IMR-90 (cell line): ENCODE data around the gene DLX1. TPM values are rescaled to one million over a fixed set of nuclear protein-coding genes. Genes with fewer than 3 reads are reported as not detected.

ENCODE experiments used
- ATAC-seq: fragments of 200-7000 bp; cut with Tn5 transposase; 2 replicates; pipeline ENCODE4 v1.9.1; 2020; ENCODE audit warnings: low read depth, mild to moderate bottlenecking, moderate library complexity
- BruUV-seq: library from RNA; stranded (reverse); fragments of 400-500 nt; replicated peaks from 2 replicates; lab custom pipeline; 2021; lab: Mats Ljungman, UMichigan
- CTCF ChIA-PET: fragments of 300-600 bp; formaldehyde crosslinking; extraction: SDS; loops from one replicate; lab custom pipeline; 2021; ENCODE audit warnings: antibody characterized with exemption; lab: Yijun Ruan, JAX
- POLR2A ChIA-PET: fragments of 300-600 bp; sonication (Branson Sonifier 250); formaldehyde crosslinking; loops from one replicate; lab custom pipeline; 2022; ENCODE audit warnings: antibody characterized with exemption; ENCODE audit not compliant: unreplicated experiment; lab: Charles Lee
- DNase-seq: peaks from one replicate; pipeline ENCODE4 v3.0.0; 2013
- H2AFZ ChIP-seq: replicated peaks from 2 replicates; pipeline ENCODE3; 2013; ENCODE audit warnings: low read length, mild to moderate bottlenecking; ENCODE audit not compliant: poor library complexity
- H2AK5ac ChIP-seq: 2 replicates; pipeline ENCODE4 v1.6.1; 2013; ENCODE audit warnings: low read depth, low read length, inconsistent platforms
- H2AK9ac ChIP-seq: replicated peaks from 2 replicates; pipeline ENCODE3; 2013; ENCODE audit warnings: mild to moderate bottlenecking, low read depth, low read length, moderate library complexity; ENCODE audit not compliant: poor library complexity
- H2BK120ac ChIP-seq: 2 replicates; pipeline ENCODE4 v1.6.1; 2013; ENCODE audit warnings: low read depth, low read length, inconsistent platforms
- H2BK15ac ChIP-seq: 3 replicates; pipeline ENCODE4 v1.6.1; 2013; ENCODE audit warnings: low read depth, low read length, inconsistent platforms
- H2BK20ac ChIP-seq: 2 replicates; pipeline ENCODE4 v1.6.1; 2013; ENCODE audit warnings: low read depth, mild to moderate bottlenecking, inconsistent platforms, low read length, moderate library complexity
- H2BK5ac ChIP-seq: 2 replicates; pipeline ENCODE4 v1.6.1; 2013; ENCODE audit warnings: mild to moderate bottlenecking, low read depth, low read length, inconsistent platforms; ENCODE audit not compliant: poor library complexity, severe bottlenecking
- H3K14ac ChIP-seq: replicated peaks from 2 replicates; pipeline ENCODE4 v1.6.1; 2013; ENCODE audit warnings: low read depth, low read length, inconsistent platforms
- H3K18ac ChIP-seq: 2 replicates; pipeline ENCODE4 v1.6.1; 2013; ENCODE audit warnings: low read depth, low read length, control low read depth
- H3K23ac ChIP-seq: 2 replicates; pipeline ENCODE4 v1.6.1; 2013; ENCODE audit warnings: low read depth, low read length, inconsistent platforms
- H3K27ac ChIP-seq: 2 replicates; pipeline ENCODE4 v1.5.1; 2013; ENCODE audit warnings: mild to moderate bottlenecking, control low read depth, low read length; ENCODE audit not compliant: insufficient read depth
- H3K27me3 ChIP-seq: 2 replicates; pipeline ENCODE4 v1.6.1; 2013; ENCODE audit warnings: low read length; ENCODE audit not compliant: control insufficient read depth, insufficient read depth
- H3K36me3 ChIP-seq: 2 replicates; pipeline ENCODE4 v1.6.1; 2013; ENCODE audit warnings: low read length, mixed read lengths; ENCODE audit not compliant: control insufficient read depth, insufficient read depth
- H3K4ac ChIP-seq: 2 replicates; pipeline ENCODE4 v1.6.1; 2013; ENCODE audit warnings: low read depth, low read length, inconsistent platforms
- H3K4me1 ChIP-seq: 2 replicates; pipeline ENCODE4 v1.6.1; 2013; ENCODE audit warnings: low read length, mixed read lengths; ENCODE audit not compliant: control insufficient read depth, insufficient read depth
- H3K4me2 ChIP-seq: 2 replicates; pipeline ENCODE4 v1.6.1; 2013; ENCODE audit warnings: low read depth, mild to moderate bottlenecking, control low read depth, low read length, moderate library complexity
- H3K4me3 ChIP-seq: 2 replicates; pipeline ENCODE4 v1.5.1; 2013; ENCODE audit warnings: low read depth, mild to moderate bottlenecking, control low read depth, low read length, moderate library complexity; ENCODE audit not compliant: insufficient read depth
- H3K56ac ChIP-seq: 2 replicates; pipeline ENCODE4 v1.6.1; 2013; ENCODE audit warnings: low read length, inconsistent platforms; ENCODE audit not compliant: insufficient read depth; ENCODE audit errors: extremely low read depth
- H3K79me1 ChIP-seq, 2 experiments: 2 replicates each; pipeline ENCODE4 v1.6.1; 2013; ENCODE audit warnings: low read length in 2 of 2, inconsistent platforms in 1 of 2, low read depth in 1 of 2
- H3K9ac ChIP-seq: 2 replicates; pipeline ENCODE4 v1.6.1; 2013; ENCODE audit warnings: low read depth, low read length, control low read depth
- H3K9me1 ChIP-seq: 2 replicates; pipeline ENCODE4 v1.6.1; 2013; ENCODE audit warnings: low read length, inconsistent platforms; ENCODE audit not compliant: insufficient read depth
- H3K9me3 ChIP-seq: 2 replicates; pipeline ENCODE4 v1.6.1; 2013; ENCODE audit warnings: low read length; ENCODE audit not compliant: control insufficient read depth, insufficient read depth
- H4K20me1 ChIP-seq: 2 replicates; pipeline ENCODE4 v1.6.1; 2013; ENCODE audit warnings: low read length, inconsistent platforms; ENCODE audit not compliant: insufficient read depth
- H4K5ac ChIP-seq: 2 replicates; pipeline ENCODE4 v1.6.1; 2013; ENCODE audit warnings: mild to moderate bottlenecking, low read depth, low read length, control low read depth
- H4K8ac ChIP-seq, 2 experiments: 2 replicates each; pipeline ENCODE4 v1.6.1; 2013; ENCODE audit warnings: low read depth in 2 of 2, low read length in 2 of 2, control low read depth in 1 of 2, inconsistent platforms in 1 of 2
- H4K91ac ChIP-seq: 2 replicates; pipeline ENCODE4 v1.6.1; 2013; ENCODE audit warnings: low read depth, low read length, inconsistent platforms; ENCODE audit not compliant: insufficient read depth
- BHLHE40 ChIP-seq: fragments of 150-350 bp; IDR thresholded peaks from 2 replicates; pipeline ENCODE4 v1.6.1; 2016; ENCODE audit warnings: mild to moderate bottlenecking, low read depth, low read length
- CEBPB ChIP-seq: IDR thresholded peaks from 2 replicates; pipeline ENCODE4 v1.6.1; 2012; ENCODE audit warnings: low read depth, low read length, improper control_type of control experiment
- CHD1 ChIP-seq: IDR thresholded peaks from 2 replicates; pipeline ENCODE4 v1.6.1; 2012; ENCODE audit warnings: low read depth, low read length, improper control_type of control experiment
- CTCF ChIP-seq: conservative IDR thresholded peaks from 2 replicates; pipeline ENCODE4 v1.5.1; 2012; ENCODE audit warnings: mild to moderate bottlenecking, low read depth, low read length, improper control_type of control experiment
- ELK1 ChIP-seq: fragments of 150-350 bp; IDR thresholded peaks from 2 replicates; pipeline ENCODE4 v1.6.1; 2016; ENCODE audit warnings: low read depth, mild to moderate bottlenecking, low read length, moderate library complexity, borderline replicate concordance
- FOS ChIP-seq: fragments of 150-350 bp; IDR thresholded peaks from 2 replicates; pipeline ENCODE4 v1.6.1; 2016; ENCODE audit warnings: low read depth, low read length
- MAFK ChIP-seq: IDR thresholded peaks from 2 replicates; pipeline ENCODE4 v1.6.1; 2012; ENCODE audit warnings: low read depth, low read length, improper control_type of control experiment
- MAZ ChIP-seq: IDR thresholded peaks from 2 replicates; pipeline ENCODE4 v1.6.1; 2012; ENCODE audit warnings: low read depth, mild to moderate bottlenecking, low read length, improper control_type of control experiment, moderate library complexity, borderline replicate concordance
- MXI1 ChIP-seq: IDR thresholded peaks from 2 replicates; pipeline ENCODE4 v1.6.1; 2012; ENCODE audit warnings: low read depth, mild to moderate bottlenecking, low read length, moderate library complexity, borderline replicate concordance
- NFE2L2 ChIP-seq: fragments of 150-350 bp; IDR thresholded peaks from 2 replicates; pipeline ENCODE4 v1.6.1; 2016; ENCODE audit warnings: low read depth, mild to moderate bottlenecking, low read length
- POLR2A ChIP-seq: IDR thresholded peaks from 2 replicates; pipeline ENCODE4 v1.6.1; 2012; ENCODE audit warnings: mild to moderate bottlenecking, low read depth, low read length
- RAD21 ChIP-seq: IDR thresholded peaks from 2 replicates; pipeline ENCODE4 v1.6.1; 2012; ENCODE audit warnings: low read length, improper control_type of control experiment
- RCOR1 ChIP-seq: IDR thresholded peaks from 2 replicates; pipeline ENCODE4 v1.6.1; 2012; ENCODE audit warnings: mild to moderate bottlenecking, low read length, improper control_type of control experiment; ENCODE audit not compliant: insufficient replicate concordance
- RFX5 ChIP-seq: IDR thresholded peaks from 2 replicates; pipeline ENCODE4 v1.8.0; 2012; ENCODE audit warnings: low read depth, mild to moderate bottlenecking, low read length, moderate library complexity
- SMC3 ChIP-seq: fragments of 150-350 bp; IDR thresholded peaks from 2 replicates; pipeline ENCODE4 v1.6.1; 2016; ENCODE audit warnings: low read depth, mild to moderate bottlenecking, antibody characterized with exemption, low read length, moderate library complexity
- USF2 ChIP-seq: fragments of 150-350 bp; IDR thresholded peaks from 2 replicates; pipeline ENCODE4 v1.6.1; 2017; ENCODE audit warnings: mild to moderate bottlenecking, antibody characterized with exemption, low read length, low read depth
- WGBS, 2 experiments: methylation state at CpG; one replicate each; pipeline versions ENCODE4 v1.1.5 to v1.1.7; 2013; ENCODE audit warnings: missing lambda C conversion rate in 2 of 2; ENCODE audit not compliant: insufficient read length in 1 of 2; ENCODE audit errors: extremely low coverage in 2 of 2; 5-methylcytosine and 5-hydroxymethylcytosine counted together
- dilution Hi-C: fragments of 300-500 bp; cut with HindIII; formaldehyde crosslinking; loops from one replicate; pipeline ENCODE4 v1.14.3; 2018; ENCODE audit warnings: low sequenced_read_pairs; ENCODE audit not compliant: unreplicated experiment
- in situ Hi-C: fragments of 300-500 bp; cut with MboI; formaldehyde crosslinking; loops from 3 replicates; pipeline ENCODE4 v1.14.3; 2019; ENCODE audit warnings: low sequenced_read_pairs, inconsistent platforms, mixed read lengths
- intact Hi-C: fragments of 100-400 bp; cut with micrococcal nuclease; formaldehyde crosslinking; loops from 2 replicates; pipeline ENCODE4 v1.10.0; 2022
- polyA plus RNA-seq, 3 experiments: library from polyadenylated mRNA; depleted of rRNA; stranded (reverse); fragments of >200 nt; gene quantifications; 2 replicates each; pipeline ENCODE4 v1.2.3, GENCODE V29; 2012; ENCODE audit warnings: low replicate concordance in 1 of 3
- total RNA-seq: library from RNA; depleted of rRNA; stranded (reverse); fragments of >200 nt; gene quantifications from 2 replicates; pipeline ENCODE4 v1.2.3, GENCODE V29; 2012

DLX1 gene
- total and polyA plus RNA-seq, 2 of the 4 experiments (the other 2 are of a cell fraction), result 0.36 to 2.2 TPM

GRCh38 chr2:172050479-172051125 lies 34.7 kb upstream of the DLX1 start:
- Histone ChIP-seq H2BK20ac (no peak overlapping the region), H3K9me1 (0 out of 2 replicates have a peak, but pooled peaks cover 4% of the 10 kb centered on the region), H4K8ac (no peak overlapping the region), H3K23ac (no peak overlapping the region), H2BK120ac (no peak overlapping the region), H3K36me3 (no peaks in the 10 kb centered on the region), H3K4ac (no peak overlapping the region), H3K4me2 (no peak overlapping the region), H3K9ac (no peak overlapping the region), H4K5ac (no peak overlapping the region), H3K4me3 (no peak overlapping the region), H3K14ac (no peak overlapping the region), H3K56ac (no peak overlapping the region), H3K27ac (no peak overlapping the region), H2AK9ac (no peak overlapping the region), H2AK5ac (no peak overlapping the region), H3K4me1 (peaks cover 5% of the 10 kb centered on the region), H3K18ac (no peak overlapping the region), H2BK15ac (no peak overlapping the region), H3K27me3 (no peaks in the 10 kb centered on the region), H4K20me1 (no peaks in the 10 kb centered on the region), H4K91ac (no peak overlapping the region), H2AFZ (no peak overlapping the region), H3K79me1 (no peaks in the 10 kb centered on the region), H2BK5ac (no peak overlapping the region), H3K9me3 (no peaks in the 10 kb centered on the region)
- ChIA-PET CTCF (no interaction called here), POLR2A (no interaction called here)
- intact Hi-C loops (no loop called here), dilution Hi-C loops (no loop called here), in situ Hi-C loops (no loop called here)
- DNase-seq, result no peak
- WGBS, 2 experiments, result no CpG with 5 or more reads among the region's 1 CpG
- ATAC-seq, result no peak
- TF ChIP-seq FOS, result no peak
- no peak for TF ChIP-seq POLR2A
- no peak for TF ChIP-seq MAZ
- TF ChIP-seq MXI1, result no peak
- TF ChIP-seq NFE2L2, result no peak
- no peak for TF ChIP-seq RAD21
- TF ChIP-seq RCOR1, result no peak
- TF ChIP-seq USF2, result no peak
- no peak for TF ChIP-seq MAFK
- no peak for TF ChIP-seq SMC3
- TF ChIP-seq RFX5, result no peak
- no peak for TF ChIP-seq ELK1
- no peak for TF ChIP-seq CTCF
- no peak for TF ChIP-seq BHLHE40
- TF ChIP-seq CEBPB, result no peak
- no peak for TF ChIP-seq CHD1
- no TSS peak for BruUV-seq
